Measurements from ENCODE around the gene RNU5B-1. TPM values are rescaled to one million over a fixed set of nuclear protein-coding genes. Genes with fewer than 3 reads are reported as not detected.

Gene RNU5B-1
- not detected in 2 replicates for total RNA-seq (ENCODE audit: low replicate concordance)

GRCh38 chr15:65304381-65305149 is at the start of gene RNU5B-1:
Gene RNU5B-1 (plus strand): TSS chr15:65304677.

DNA sequence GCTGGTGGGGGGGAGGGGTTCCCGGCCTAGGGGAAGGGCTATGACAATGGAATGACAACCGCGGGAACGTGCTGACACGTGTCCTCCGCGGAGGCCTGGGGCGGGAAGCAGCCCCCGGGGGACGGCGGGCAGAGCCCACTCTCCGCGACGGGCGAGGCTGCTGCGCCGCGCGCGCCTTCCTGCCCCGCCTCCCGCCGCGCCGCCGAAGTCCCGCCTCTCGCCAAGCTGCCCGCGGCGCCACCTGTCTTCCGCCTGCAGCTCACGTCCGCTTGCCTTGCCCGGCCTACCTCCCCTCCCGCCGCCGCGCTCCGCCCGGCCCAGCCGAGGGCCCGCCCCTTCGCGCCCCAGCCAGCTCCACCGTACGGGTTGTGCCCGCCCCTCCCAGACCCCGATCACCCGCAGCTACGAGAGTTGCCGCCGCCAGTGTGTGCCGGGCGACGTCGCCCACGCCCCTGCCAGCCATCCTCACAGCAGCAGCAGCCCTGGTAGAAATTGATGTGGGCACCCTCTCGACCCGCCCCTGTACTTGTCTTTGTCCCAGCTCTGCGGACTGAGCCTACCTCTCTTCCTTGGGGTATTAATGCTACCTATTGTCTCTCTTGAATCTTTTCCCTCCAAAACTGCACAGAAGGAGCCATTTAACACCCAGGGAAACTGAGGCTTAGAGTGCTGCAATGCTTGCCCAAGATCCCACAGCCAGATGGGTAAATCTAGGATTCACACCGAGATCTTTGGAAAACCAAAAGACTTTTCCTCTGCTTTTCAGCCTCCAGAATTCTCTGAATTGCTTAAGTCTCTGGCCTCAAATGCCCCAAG is 17.6 kb upstream of the RNU5B-1 start, which contains the start of gene PARP16:
Gene PARP16, minus strand, starts transcription at position 180 of the 816 bp plus-strand sequence. CDS start 457 bp downstream, outside the sequence.

Other genes starting within 250 kb of the RNU5B-1 start
- gene RASL12, start 236.7 kb upstream of the RNU5B-1 start, total RNA-seq (ENCODE audit: low replicate concordance) = 0.30 and 4.1 TPM in 2 replicates
- gene KBTBD13, start 227.9 kb upstream of the RNU5B-1 start, total RNA-seq (ENCODE audit: low replicate concordance) = under 0.01 TPM in 1 of 2 replicates, not detected in the other
- 0.53 and 0.94 TPM in 2 replicates for gene UBAP1L, start 189.5 kb upstream of the RNU5B-1 start, total RNA-seq (ENCODE audit: low replicate concordance)
- 9.5 and 10.5 TPM in 2 replicates for gene PDCD7, start 170.9 kb upstream of the RNU5B-1 start, total RNA-seq (ENCODE audit: low replicate concordance)
- gene CLPX, start 119.3 kb upstream of the RNU5B-1 start, total RNA-seq (ENCODE audit: low replicate concordance) = 26.7 and 33.0 TPM in 2 replicates
- gene CILP, start 93.2 kb upstream of the RNU5B-1 start, total RNA-seq (ENCODE audit: low replicate concordance) = under 0.01 and 6.0 TPM in 2 replicates
- gene PARP16, start 17.8 kb upstream of the RNU5B-1 start, total RNA-seq (ENCODE audit: low replicate concordance) = 1.5 and 1.7 TPM in 2 replicates
- not detected in 2 replicates for gene RNU5A-1, start 8.6 kb upstream of the RNU5B-1 start, total RNA-seq (ENCODE audit: low replicate concordance)
- gene IGDCC3, start 73.3 kb downstream of the RNU5B-1 start, total RNA-seq (ENCODE audit: low replicate concordance) = not detected in 2 replicates
- gene IGDCC4, start 118.3 kb downstream of the RNU5B-1 start, total RNA-seq (ENCODE audit: low replicate concordance) = 0.68 and 4.8 TPM in 2 replicates
- gene DPP8, start 213.0 kb downstream of the RNU5B-1 start, total RNA-seq (ENCODE audit: low replicate concordance) = 28.3 and 38.3 TPM in 2 replicates
- gene HACD3, start 225.8 kb downstream of the RNU5B-1 start, total RNA-seq (ENCODE audit: low replicate concordance) = 83.1 and 83.8 TPM in 2 replicates